DOHH2 (cell line): ENCODE results near the gene FAM124A.

ENCODE experiments used
- H3F3A ChIP-seq: fragments of 200-600 bp; sonication (generic), shearing (Covaris generic); 2 replicates; pipeline ENCODE4 v1.6.0; 2016; ENCODE audit warnings: antibody characterized with exemption, mild to moderate bottlenecking; ENCODE audit not compliant: control insufficient read depth, insufficient read depth
- H3K27ac ChIP-seq: fragments of 200-600 bp; sonication (generic); 2 replicates; pipeline ENCODE4 v1.5.1; 2014; ENCODE audit warnings: low read depth, mild to moderate bottlenecking, low read length, moderate library complexity
- H3K27me3 ChIP-seq: fragments of 200-600 bp; sonication (generic); 2 replicates; pipeline ENCODE4 v1.6.1; 2014; ENCODE audit warnings: mild to moderate bottlenecking, low read length, mixed read lengths; ENCODE audit not compliant: control insufficient read depth
- H3K36me3 ChIP-seq: fragments of 200-600 bp; sonication (generic); 2 replicates; pipeline ENCODE4 v1.6.1; 2014; ENCODE audit warnings: mild to moderate bottlenecking, low read length, moderate library complexity, mixed read lengths; ENCODE audit not compliant: control insufficient read depth
- H3K4me1 ChIP-seq: fragments of 200-600 bp; sonication (generic); 2 replicates; pipeline ENCODE4 v1.6.1; 2014; ENCODE audit warnings: mild to moderate bottlenecking, low read length, mixed read lengths; ENCODE audit not compliant: control insufficient read depth
- H3K4me2 ChIP-seq: fragments of 200-600 bp; sonication (generic); 2 replicates; pipeline ENCODE4 v1.6.0; 2014; ENCODE audit warnings: mild to moderate bottlenecking, low read length, moderate library complexity
- H3K4me3 ChIP-seq: fragments of 200-600 bp; sonication (generic); 2 replicates; pipeline ENCODE4 v1.5.1; 2014; ENCODE audit warnings: mild to moderate bottlenecking, low read length, mixed read lengths
- H3K79me2 ChIP-seq: fragments of 200-600 bp; sonication (generic); 2 replicates; pipeline ENCODE4 v1.6.1; 2014; ENCODE audit warnings: mild to moderate bottlenecking, low read length, mixed read lengths; ENCODE audit not compliant: control insufficient read depth
- H3K9me2 ChIP-seq: fragments of 200-600 bp; sonication (generic); replicated peaks from 2 replicates; pipeline ENCODE4 v1.6.1; 2014; ENCODE audit warnings: mild to moderate bottlenecking, low read length, mixed read lengths; ENCODE audit not compliant: control insufficient read depth
- H3K9me3 ChIP-seq: fragments of 200-600 bp; sonication (generic); 2 replicates; pipeline ENCODE4 v1.6.1; 2014; ENCODE audit warnings: antibody characterized with exemption, low read length, mixed read lengths; ENCODE audit not compliant: control insufficient read depth, insufficient read depth
- H4K20me1 ChIP-seq: fragments of 200-600 bp; sonication (generic); 2 replicates; pipeline ENCODE4 v1.6.0; 2014; ENCODE audit warnings: low read depth, mild to moderate bottlenecking, antibody characterized with exemption, low read length, moderate library complexity; ENCODE audit not compliant: control insufficient read depth, insufficient read depth
- CTCF ChIP-seq: fragments of 200-600 bp; sonication (generic); IDR thresholded peaks from one replicate; pipeline ENCODE4 v1.5.1; 2014; ENCODE audit warnings: antibody characterized with exemption, mild to moderate bottlenecking, low read depth, low read length; ENCODE audit not compliant: poor library complexity, severe bottlenecking
- EZH2phosphoT487 ChIP-seq: fragments of 200-600 bp; sonication (generic); IDR thresholded peaks from 2 replicates; pipeline ENCODE4 v1.6.1; 2017; ENCODE audit warnings: borderline replicate concordance, mild to moderate bottlenecking, antibody characterized with exemption, low read length, moderate library complexity, mixed read lengths

The FAM124A gene

GRCh38 chr13:51229101-51229719, 7.0 kb downstream of the FAM124A start:
- Histone ChIP-seq H3K4me3 (no peak overlapping the region), H3K79me2 (no peaks in the 10 kb centered on the region), H3K27ac (no peak overlapping the region), H3K9me3 (no peaks in the 10 kb centered on the region), H3F3A (no peaks in the 10 kb centered on the region), H3K9me2 (no peaks in the 10 kb centered on the region), H4K20me1 (no peaks in the 10 kb centered on the region), H3K4me1 (no peaks in the 10 kb centered on the region), H3K36me3 (no peaks in the 10 kb centered on the region), H3K27me3 (peaks cover 26% of the 10 kb centered on the region), H3K4me2 (no peak overlapping the region)
- TF ChIP-seq EZH2phosphoT487, result no peak
- no peak for TF ChIP-seq CTCF

- no peaks in the 10 kb centered on the region for H3K4me1 ChIP-seq
- no peaks in the 10 kb centered on the region for H3K9me3 ChIP-seq
- H3F3A ChIP-seq, result no peaks in the 10 kb centered on the region
- no peaks in the 10 kb centered on the region for H3K79me2 ChIP-seq
- no peak for TF ChIP-seq EZH2phosphoT487
- no peak for TF ChIP-seq CTCF
- no peak overlapping the region for H3K27ac ChIP-seq
- H3K4me2 ChIP-seq, result no peak overlapping the region
- no peaks in the 10 kb centered on the region for H3K36me3 ChIP-seq
- peaks cover 24% of the 10 kb centered on the region for H3K27me3 ChIP-seq
- H4K20me1 ChIP-seq, result no peaks in the 10 kb centered on the region
- no peak overlapping the region for H3K4me3 ChIP-seq
- no peaks in the 10 kb centered on the region for H3K9me2 ChIP-seq
Observed at GRCh38 chr13:51229731-51230130, 7.5 kb downstream of the FAM124A start.

- Histone ChIP-seq H4K20me1 (no peaks in the 10 kb centered on the region), H3K4me3 (no peak overlapping the region), H3K79me2 (no peaks in the 10 kb centered on the region), H3K4me2 (no peak overlapping the region), H3K4me1 (peaks cover 2% of the 10 kb centered on the region), H3F3A (no peaks in the 10 kb centered on the region), H3K36me3 (no peaks in the 10 kb centered on the region), H3K9me3 (no peaks in the 10 kb centered on the region), H3K27me3 (peaks cover 24% of the 10 kb centered on the region), H3K9me2 (no peaks in the 10 kb centered on the region), H3K27ac (no peak overlapping the region)
- no peak for TF ChIP-seq CTCF
- no peak for TF ChIP-seq EZH2phosphoT487
Observed at GRCh38 chr13:51230477-51231105, 8.4 kb downstream of the FAM124A start.
